Parathyroid adenoma (tissue), 2 donors: ENCODE results near the gene NOVA2.
A peak's percentile ranks its signal among the peaks of the same experiment; 100 is the strongest.

Experiments
- H2AFZ ChIP-seq: fragments of 300-600 bp; sonication (generic); one replicate; pipeline ENCODE4 v1.7.0; 2017; ENCODE audit warnings: antibody characterized with exemption, mild to moderate bottlenecking
- H3K27ac ChIP-seq: fragments of 300-600 bp; sonication (generic); one replicate; pipeline ENCODE4 v1.7.0; 2017
- H3K27me3 ChIP-seq: fragments of 300-600 bp; sonication (generic); one replicate; pipeline ENCODE4 v1.7.0; 2017; ENCODE audit warnings: low read length; ENCODE audit not compliant: control insufficient read depth, insufficient read depth
- H3K36me3 ChIP-seq: fragments of 300-600 bp; sonication (generic); one replicate; pipeline ENCODE4 v1.7.0; 2017; ENCODE audit warnings: low read length; ENCODE audit not compliant: control insufficient read depth, insufficient read depth
- H3K4me1 ChIP-seq: fragments of 300-600 bp; sonication (generic); one replicate; pipeline ENCODE4 v1.7.0; 2017; ENCODE audit warnings: control low read depth
- H3K4me2 ChIP-seq: fragments of 300-600 bp; sonication (generic); one replicate; pipeline ENCODE4 v1.7.0; 2017; ENCODE audit warnings: low read length
- H3K4me3 ChIP-seq: fragments of 300-600 bp; sonication (generic); one replicate; pipeline ENCODE4 v1.7.0; 2017; ENCODE audit warnings: low read depth, low read length
- H3K79me2 ChIP-seq: fragments of 300-600 bp; sonication (generic); one replicate; pipeline ENCODE4 v1.7.0; 2017; ENCODE audit warnings: control low read depth
- H3K9ac ChIP-seq: fragments of 300-600 bp; sonication (generic); one replicate; pipeline ENCODE4 v1.7.0; 2017; ENCODE audit warnings: mild to moderate bottlenecking
- H3K9me3 ChIP-seq: fragments of 300-600 bp; sonication (generic); one replicate; pipeline ENCODE4 v1.7.0; 2017; ENCODE audit warnings: low read length; ENCODE audit not compliant: control insufficient read depth
- TF ChIP-seq, protein P1 (sequence below): fragments of 300-600 bp; sonication (generic); IDR thresholded peaks from one replicate; pipeline ENCODE4 v1.7.0; 2017; ENCODE audit warnings: antibody characterized with exemption, mild to moderate bottlenecking
- donor health status: primary hyperparathyroidism.

Gene NOVA2

DNA sequence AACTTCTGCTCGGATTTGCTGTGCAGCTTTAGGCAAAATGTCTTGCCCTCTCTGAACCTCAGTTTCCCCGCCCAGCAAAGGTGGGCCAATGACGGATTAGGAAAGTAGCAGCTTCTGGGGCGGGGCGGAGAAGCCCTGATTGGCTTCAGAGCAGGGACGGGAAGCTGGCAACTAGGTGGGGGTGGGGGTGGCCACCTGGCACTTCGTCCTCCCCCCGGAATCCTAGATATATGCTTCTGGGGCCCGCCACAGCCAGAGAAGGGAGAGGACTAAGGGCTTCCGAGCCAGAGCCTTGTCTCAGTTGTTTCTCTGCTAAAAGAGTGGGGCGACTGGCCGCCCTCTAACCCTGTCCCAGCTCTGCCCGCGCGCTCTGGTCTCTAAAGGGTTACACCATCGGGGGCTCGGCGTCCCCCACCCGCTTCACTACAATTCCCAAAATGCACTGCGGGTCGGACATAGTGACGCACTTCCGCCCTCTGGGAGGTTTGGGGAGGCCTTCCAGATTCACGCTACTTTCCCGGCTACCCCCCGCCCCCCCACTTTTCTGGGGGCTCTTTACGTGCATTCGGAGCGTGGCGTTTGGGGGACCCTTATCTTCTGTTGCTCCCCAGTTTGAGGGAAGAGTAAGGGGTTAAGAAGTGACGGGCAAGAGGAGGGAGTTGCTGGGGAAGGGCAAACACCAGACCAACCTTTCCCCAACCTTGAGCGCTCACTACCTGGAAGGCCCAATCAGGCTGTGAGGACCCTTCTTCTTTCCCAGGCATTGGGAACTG lies 87.1 kb downstream of the NOVA2 start:
- H3K4me1 ChIP-seq = peaks cover 9% of the 10 kb centered on the region
- peak overlapping the region; percentile 94 for H2AFZ ChIP-seq
- peak overlapping the region; percentile 93 for H3K27ac ChIP-seq
- peaks cover 2% of the 10 kb centered on the region for H3K79me2 ChIP-seq
- TF ChIP-seq, protein P1, sequence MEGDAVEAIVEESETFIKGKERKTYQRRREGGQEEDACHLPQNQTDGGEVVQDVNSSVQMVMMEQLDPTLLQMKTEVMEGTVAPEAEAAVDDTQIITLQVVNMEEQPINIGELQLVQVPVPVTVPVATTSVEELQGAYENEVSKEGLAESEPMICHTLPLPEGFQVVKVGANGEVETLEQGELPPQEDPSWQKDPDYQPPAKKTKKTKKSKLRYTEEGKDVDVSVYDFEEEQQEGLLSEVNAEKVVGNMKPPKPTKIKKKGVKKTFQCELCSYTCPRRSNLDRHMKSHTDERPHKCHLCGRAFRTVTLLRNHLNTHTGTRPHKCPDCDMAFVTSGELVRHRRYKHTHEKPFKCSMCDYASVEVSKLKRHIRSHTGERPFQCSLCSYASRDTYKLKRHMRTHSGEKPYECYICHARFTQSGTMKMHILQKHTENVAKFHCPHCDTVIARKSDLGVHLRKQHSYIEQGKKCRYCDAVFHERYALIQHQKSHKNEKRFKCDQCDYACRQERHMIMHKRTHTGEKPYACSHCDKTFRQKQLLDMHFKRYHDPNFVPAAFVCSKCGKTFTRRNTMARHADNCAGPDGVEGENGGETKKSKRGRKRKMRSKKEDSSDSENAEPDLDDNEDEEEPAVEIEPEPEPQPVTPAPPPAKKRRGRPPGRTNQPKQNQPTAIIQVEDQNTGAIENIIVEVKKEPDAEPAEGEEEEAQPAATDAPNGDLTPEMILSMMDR = no peak
- H3K4me3 ChIP-seq = peak overlapping the region; percentile 66
- peak overlapping the region; percentile 99 for H3K4me2 ChIP-seq
- H3K9ac ChIP-seq = peak overlapping the region; percentile 82
- H3K9me3 ChIP-seq = no peaks in the 10 kb centered on the region
- no peaks in the 10 kb centered on the region for H3K36me3 ChIP-seq
- H3K27me3 ChIP-seq = no peaks in the 10 kb centered on the region

DNA sequence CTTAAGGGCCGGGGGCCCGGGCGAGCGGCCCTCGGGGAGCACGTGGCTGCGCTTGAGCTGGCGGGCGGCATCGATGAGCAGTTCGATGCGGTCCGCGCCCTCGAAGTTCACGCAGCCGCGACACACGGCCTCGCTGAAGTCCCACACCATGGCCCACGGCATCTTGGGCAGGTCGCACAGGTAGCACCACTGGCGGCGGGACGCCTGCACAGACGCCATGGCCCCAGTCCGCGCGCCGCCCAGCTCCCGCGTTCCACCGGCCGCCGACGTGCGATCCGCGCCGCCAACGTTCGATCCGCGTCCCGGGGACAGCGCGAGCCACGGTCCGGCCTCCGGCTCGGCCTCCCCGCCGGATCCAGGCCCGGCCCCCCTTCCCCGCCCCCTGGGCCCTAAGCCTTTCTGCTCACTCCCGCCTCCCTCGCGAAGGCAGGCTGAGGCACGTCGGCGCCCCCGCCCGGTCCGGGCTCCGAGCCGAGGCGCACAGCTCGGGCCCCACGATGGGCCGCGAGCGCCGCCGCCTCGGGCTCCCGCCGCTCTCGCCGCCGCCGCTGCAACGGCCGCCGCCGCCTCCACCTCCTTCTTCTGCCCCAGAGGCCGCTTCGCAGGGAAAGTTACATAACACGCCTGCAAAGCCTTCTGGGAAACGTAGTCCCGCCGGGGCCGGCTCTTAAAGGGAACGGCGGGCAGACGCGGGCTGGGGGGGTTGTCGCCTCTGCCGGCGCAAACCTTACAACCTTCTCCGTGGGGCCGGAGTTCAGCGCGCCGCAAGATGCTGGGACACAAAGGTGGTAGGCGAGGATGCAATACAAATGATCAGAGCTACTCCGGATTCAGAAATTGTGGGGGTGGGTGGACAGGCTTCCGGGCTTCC lies 87.9 kb downstream of the NOVA2 start, which contains the start of gene IRF2BP1:
Gene IRF2BP1, minus strand, starts transcription at position 586 of the 871 bp plus-strand sequence. Its CDS starts 367 bp downstream, at position 219.
- no peaks in the 10 kb centered on the region for H3K27me3 ChIP-seq
- H3K9me3 ChIP-seq = no peaks in the 10 kb centered on the region
- TF ChIP-seq, protein P1 = no peak
- peaks cover 2% of the 10 kb centered on the region for H3K79me2 ChIP-seq
- peak within 1 kb of the TSS; percentile 93 for H3K27ac ChIP-seq
- H3K4me1 ChIP-seq = peaks cover 9% of the 10 kb centered on the region
- peak within 1 kb of the TSS; percentile 69 for H3K4me3 ChIP-seq
- H2AFZ ChIP-seq = peak within 1 kb of the TSS; percentile 94
- peak within 1 kb of the TSS; percentile 99 for H3K4me2 ChIP-seq
- H3K9ac ChIP-seq = peak within 1 kb of the TSS; percentile 82
- H3K36me3 ChIP-seq = no peaks in the 10 kb centered on the region

- Histone ChIP-seq H3K4me2 (peak overlapping the region; percentile 80), H3K36me3 (no peaks in the 10 kb centered on the region), H3K27me3 (no peaks in the 10 kb centered on the region), H3K9me3 (no peaks in the 10 kb centered on the region), H3K27ac (peak overlapping the region; percentile 93), H3K4me1 (peaks cover 9% of the 10 kb centered on the region), H3K79me2 (peaks cover 2% of the 10 kb centered on the region), H3K4me3 (peak overlapping the region; percentile 69), H3K9ac (peak overlapping the region; percentile 8), H2AFZ (peak overlapping the region; percentile 81)
- TF ChIP-seq, protein P1 = no peak
Observed at GRCh38 chr19:45884682-45885555, 88.7 kb downstream of the NOVA2 start.

- Histone ChIP-seq H3K9ac (no peak overlapping the region), H3K79me2 (peaks cover 2% of the 10 kb centered on the region), H3K27ac (no peak overlapping the region), H3K27me3 (no peaks in the 10 kb centered on the region), H2AFZ (no peak overlapping the region), H3K4me1 (peaks cover 9% of the 10 kb centered on the region), H3K4me2 (peak overlapping the region; percentile 80), H3K9me3 (no peaks in the 10 kb centered on the region), H3K4me3 (no peak overlapping the region), H3K36me3 (no peaks in the 10 kb centered on the region)
- TF ChIP-seq, protein P1 = no peak
Observed at GRCh38 chr19:45883881-45884681, 89.6 kb downstream of the NOVA2 start.
